ENCODE measurements around the gene HNF1A.
A peak's percentile ranks its signal among the peaks of the same experiment; 100 is the strongest.
"Not testable (repeated sequence)": the region's sequence is repeated elsewhere in the genome, so short reads cannot be mapped to it uniquely, and the experiment has no call there.

The HNF1A gene

GRCh38 chr12:120943482-120943881 is 34.9 kb upstream of the HNF1A start:
- H3K4me3 ChIP-seq (ENCODE audit: low read depth, low read length) = no peak overlapping the region
- TF ChIP-seq, protein P1, sequence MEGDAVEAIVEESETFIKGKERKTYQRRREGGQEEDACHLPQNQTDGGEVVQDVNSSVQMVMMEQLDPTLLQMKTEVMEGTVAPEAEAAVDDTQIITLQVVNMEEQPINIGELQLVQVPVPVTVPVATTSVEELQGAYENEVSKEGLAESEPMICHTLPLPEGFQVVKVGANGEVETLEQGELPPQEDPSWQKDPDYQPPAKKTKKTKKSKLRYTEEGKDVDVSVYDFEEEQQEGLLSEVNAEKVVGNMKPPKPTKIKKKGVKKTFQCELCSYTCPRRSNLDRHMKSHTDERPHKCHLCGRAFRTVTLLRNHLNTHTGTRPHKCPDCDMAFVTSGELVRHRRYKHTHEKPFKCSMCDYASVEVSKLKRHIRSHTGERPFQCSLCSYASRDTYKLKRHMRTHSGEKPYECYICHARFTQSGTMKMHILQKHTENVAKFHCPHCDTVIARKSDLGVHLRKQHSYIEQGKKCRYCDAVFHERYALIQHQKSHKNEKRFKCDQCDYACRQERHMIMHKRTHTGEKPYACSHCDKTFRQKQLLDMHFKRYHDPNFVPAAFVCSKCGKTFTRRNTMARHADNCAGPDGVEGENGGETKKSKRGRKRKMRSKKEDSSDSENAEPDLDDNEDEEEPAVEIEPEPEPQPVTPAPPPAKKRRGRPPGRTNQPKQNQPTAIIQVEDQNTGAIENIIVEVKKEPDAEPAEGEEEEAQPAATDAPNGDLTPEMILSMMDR (IDR thresholded peaks at IDR 0.05; ENCODE audit: borderline replicate concordance, insufficient read depth, low read depth, low read length) = no peak

GRCh38 chr12:120944645-120945217 is 33.6 kb upstream of the HNF1A start:
- TF ChIP-seq, protein P1 (IDR thresholded peaks at IDR 0.05; ENCODE audit: borderline replicate concordance, insufficient read depth, low read depth, low read length) = peak; percentile 74
- H3K4me3 ChIP-seq (ENCODE audit: low read depth, low read length) = no peak overlapping the region

DNA sequence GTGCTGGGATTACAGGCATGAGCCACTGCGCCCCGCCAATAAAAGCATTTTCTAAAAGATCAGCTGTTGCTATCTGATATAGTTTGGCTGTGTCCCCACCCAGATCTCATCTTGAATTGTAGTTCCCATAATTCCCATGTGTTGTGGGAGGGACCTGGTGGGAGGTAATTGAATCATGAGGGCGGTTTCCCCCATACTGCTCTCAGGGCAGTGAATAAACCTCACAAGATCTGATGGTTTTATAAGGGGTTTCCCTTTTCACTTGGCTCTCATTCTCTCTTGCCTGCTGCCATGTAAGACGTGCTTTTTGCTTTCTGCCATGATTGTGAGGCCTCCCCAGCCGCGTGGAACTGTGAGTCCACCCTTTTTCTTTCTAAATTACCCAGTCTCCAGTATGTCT is 32.8 kb upstream of the HNF1A start:
- H3K4me3 ChIP-seq (ENCODE audit: low read depth, low read length) = not testable (repeated sequence)

- H3K4me3 ChIP-seq (ENCODE audit: low read depth, low read length) = not testable (repeated sequence)
Observed at GRCh38 chr12:120950260-120950799, 28.0 kb upstream of the HNF1A start.

- TF ChIP-seq, protein P1 (IDR thresholded peaks at IDR 0.05; ENCODE audit: borderline replicate concordance, insufficient read depth, low read depth, low read length) = no peak
- H3K4me3 ChIP-seq (ENCODE audit: low read depth, low read length) = no peak overlapping the region
Observed at GRCh38 chr12:120950807-120951206, 27.5 kb upstream of the HNF1A start.

- H3K4me3 ChIP-seq (ENCODE audit: low read depth, low read length) = no peak overlapping the region
- TF ChIP-seq, protein P1 (IDR thresholded peaks at IDR 0.05; ENCODE audit: borderline replicate concordance, insufficient read depth, low read depth, low read length) = no peak
Observed at GRCh38 chr12:120955232-120955631, 23.1 kb upstream of the HNF1A start.

DNA sequence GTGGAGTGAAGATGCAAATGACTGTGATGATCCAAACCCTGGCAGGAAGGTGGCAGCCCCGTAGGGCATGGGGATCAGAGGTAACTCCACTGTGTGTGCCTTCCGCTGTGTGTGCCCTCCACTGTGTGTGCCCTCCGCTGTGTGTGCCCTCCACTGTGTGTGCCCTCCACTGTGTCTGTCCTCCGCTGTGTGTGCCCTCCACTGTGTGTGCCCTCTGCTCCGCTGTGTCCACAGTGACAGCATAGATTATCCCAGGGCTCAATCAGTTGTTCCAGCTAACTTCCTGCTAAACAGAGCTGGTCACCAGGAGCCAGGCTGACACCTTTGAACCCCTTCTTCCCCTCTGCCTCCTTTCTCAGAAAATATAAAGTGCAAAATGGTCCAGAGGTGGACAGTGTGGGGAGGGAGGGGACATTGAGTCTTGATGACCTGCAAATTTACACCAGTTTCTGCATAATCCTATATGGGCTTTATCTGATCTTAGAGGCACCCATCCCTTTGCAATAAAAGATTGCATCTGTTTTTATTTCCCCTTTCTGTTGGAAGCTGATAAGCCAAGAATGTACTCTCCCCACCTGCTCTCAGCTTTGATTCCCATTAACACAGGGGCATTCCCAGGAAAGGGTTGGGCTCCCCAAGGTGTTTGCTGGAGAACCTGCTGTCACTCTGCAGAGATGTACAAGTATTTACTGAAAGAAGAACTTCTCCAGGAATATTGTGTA is 21.6 kb upstream of the HNF1A start:
- TF ChIP-seq, protein P1 (IDR thresholded peaks at IDR 0.05; ENCODE audit: borderline replicate concordance, insufficient read depth, low read depth, low read length) = no peak
- no peak overlapping the region for H3K4me3 ChIP-seq (ENCODE audit: low read depth, low read length)

GRCh38 chr12:120959111-120959878 is 19.0 kb upstream of the HNF1A start:
- no peak overlapping the region for H3K4me3 ChIP-seq (ENCODE audit: low read depth, low read length)
- TF ChIP-seq, protein P1 (IDR thresholded peaks at IDR 0.05; ENCODE audit: borderline replicate concordance, insufficient read depth, low read depth, low read length) = no peak

Data from GM12875 (cell line).